Naive thymus-derived CD4-positive, alpha-beta T cell (primary cell): Measurements from ENCODE around the gene C1orf159. TPM values are rescaled to one million over a fixed set of nuclear protein-coding genes. Genes with fewer than 3 reads are reported as not detected.

Source experiments
- ATAC-seq: fragments of 150-1000 bp; cut with Tn5 transposase; 2 replicates; pipeline ENCODE4 v1.10.0; 2021; ENCODE audit warnings: mild to moderate bottlenecking, moderate library complexity
- CTCF ChIA-PET: fragments of 350-600 bp; sonication (Branson Sonifier 250); formaldehyde crosslinking; loops from one replicate; lab custom pipeline; 2021; ENCODE audit warnings: antibody characterized with exemption; lab: Charles Lee
- POLR2A ChIA-PET: fragments of 350-600 bp; sonication (Branson Sonifier 250); formaldehyde crosslinking; loops from one replicate; lab custom pipeline; 2021; ENCODE audit warnings: antibody characterized with exemption, inconsistent platforms; lab: Charles Lee
- DNase-seq, 9 donors: peaks; one replicate each; pipeline versions ENCODE4 v3.0.0 to v3.0.0-alpha.2; 2020 to 2022; ENCODE audit warnings: mixed read lengths in 1 of 9
- H3K27ac ChIP-seq: one replicate; pipeline ENCODE4 v1.7.0; 2013; ENCODE audit warnings: mild to moderate bottlenecking, low read depth, low read length, moderate library complexity
- H3K27me3 ChIP-seq, 2 donors: one replicate each; pipeline ENCODE4 v1.7.0; 2013; ENCODE audit warnings: low read length in 2 of 2, mild to moderate bottlenecking in 2 of 2, moderate library complexity in 2 of 2; ENCODE audit not compliant: control insufficient read depth in 2 of 2, insufficient read depth in 2 of 2
- H3K36me3 ChIP-seq, 3 experiments: 1 replicate in 2 of 3; 2 replicates in 1 of 3; pipeline ENCODE4 v1.7.0; 2013; ENCODE audit warnings: low read length in 3 of 3, mild to moderate bottlenecking in 3 of 3, moderate library complexity in 1 of 3; ENCODE audit not compliant: insufficient read depth in 3 of 3, control insufficient read depth in 2 of 3
- H3K4me1 ChIP-seq, 2 donors: one replicate each; pipeline ENCODE4 v1.7.0; 2013; ENCODE audit warnings: low read length in 2 of 2, mild to moderate bottlenecking in 2 of 2, moderate library complexity in 1 of 2; ENCODE audit not compliant: control insufficient read depth in 2 of 2, insufficient read depth in 2 of 2
- H3K4me3 ChIP-seq: 2 replicates; pipeline ENCODE4 v1.7.0; 2013; ENCODE audit warnings: mild to moderate bottlenecking, low read length
- H3K9me3 ChIP-seq, 3 experiments: 1 replicate in 2 of 3; 2 replicates in 1 of 3; pipeline ENCODE4 v1.7.0; 2013; ENCODE audit warnings: low read length in 3 of 3; ENCODE audit not compliant: control insufficient read depth in 2 of 3
- H3K27ac Mint-ChIP-seq, 9 donors: one replicate each; pipeline ENCODE4 v1.8.0; 2020 to 2022; ENCODE audit warnings: mixed read lengths in 9 of 9, mild to moderate bottlenecking in 8 of 9, moderate library complexity in 5 of 9, inconsistent platforms in 2 of 9
- H3K27me3 Mint-ChIP-seq, 5 donors: one replicate each; pipeline ENCODE4 v1.8.0; 2021 to 2022; ENCODE audit warnings: mixed read lengths in 5 of 5, mild to moderate bottlenecking in 1 of 5
- H3K36me3 Mint-ChIP-seq, 5 donors: one replicate each; pipeline ENCODE4 v1.8.0; 2020 to 2022; ENCODE audit warnings: mixed read lengths in 5 of 5, mild to moderate bottlenecking in 3 of 5, inconsistent platforms in 1 of 5
- H3K4me1 Mint-ChIP-seq, 7 donors: one replicate each; pipeline ENCODE4 v1.8.0; 2020 to 2022; ENCODE audit warnings: mixed read lengths in 7 of 7, mild to moderate bottlenecking in 3 of 7, inconsistent platforms in 1 of 7
- H3K4me3 Mint-ChIP-seq, 10 donors: one replicate each; pipeline ENCODE4 v1.8.0; 2020 to 2022; ENCODE audit warnings: mild to moderate bottlenecking in 10 of 10, mixed read lengths in 10 of 10, moderate library complexity in 6 of 10, inconsistent platforms in 2 of 10
- H3K9me3 Mint-ChIP-seq, 11 donors: one replicate each; pipeline ENCODE4 v1.8.0; 2020 to 2022; ENCODE audit warnings: mixed read lengths in 11 of 11, mild to moderate bottlenecking in 4 of 11, inconsistent platforms in 1 of 11, moderate library complexity in 1 of 11
- intact Hi-C, 2 donors: fragments of 100-400 bp; cut with micrococcal nuclease; formaldehyde crosslinking; loops; one replicate each; pipeline ENCODE4 v1.15.1; 2023
- polyA plus RNA-seq, 2 donors: library from polyadenylated mRNA; unstranded; fragments of 300-500 nt; fragmentation: Illumina TruSeq; gene quantifications; one replicate each; pipeline ENCODE4 v1.2.3, GENCODE V29; 2021
- total RNA-seq, 6 experiments: library from RNA in 5 of 6; stranded (reverse) in 5 of 6; gene quantifications; 1 replicate in 5 of 6; 2 replicates in 1 of 6; pipeline ENCODE4 v1.2.3 and lab custom pipeline; 2021 to 2026

The C1orf159 gene
- total and polyA plus RNA-seq, 7 experiments from 2014 or later = 6.4 to 21.9 (median 19.2) TPM

GRCh38 chr1:1137256-1138045 is 21.6 kb upstream of the C1orf159 start:
- H3K27me3 ChIP-seq = no peaks in the 10 kb centered on the region
- no peaks in the 10 kb centered on the region for H3K27me3 Mint-ChIP-seq
- no peaks in the 10 kb centered on the region for H3K9me3 ChIP-seq
- peaks cover 5 to 9% of the 10 kb centered on the region in 2 donors for H3K4me1 ChIP-seq
- no peaks in the 10 kb centered on the region for H3K36me3 ChIP-seq
- peaks cover 0 to 23% (median 9%) of the 10 kb centered on the region in 7 donors for H3K4me1 Mint-ChIP-seq
- DNase-seq = peak; percentile 28 to 85 (median 52)
- peak overlapping the region; percentile 24 for H3K4me3 ChIP-seq
- peak overlapping the region; percentile 46 to 90 (median 80) for H3K4me3 Mint-ChIP-seq
- H3K36me3 Mint-ChIP-seq = no peaks in the 10 kb centered on the region
- peak; percentile 92 for ATAC-seq
- ChIA-PET CTCF (no interaction called here), POLR2A (interaction anchor here (1.0 kb wide), 1 partner anchor 20 kb away, joined by 4 read pairs; no protein-coding TSS in a partner anchor)
- H3K27ac Mint-ChIP-seq = peak overlapping the region in 8 of 9 donors; percentile 52 to 92 (median 76)
- no peak overlapping the region for H3K27ac ChIP-seq
- no peaks in the 10 kb centered on the region for H3K9me3 Mint-ChIP-seq
- intact Hi-C loops = loop anchor here in 1 of 2 donors (5.0 kb wide), 1 partner anchor 70 kb away; the partner anchor contains the start of gene TNFRSF18

GRCh38 chr1:1136547-1137230 is 20.8 kb upstream of the C1orf159 start:
- Mint-ChIP-seq H3K9me3 (no peaks in the 10 kb centered on the region), H3K36me3 (no peaks in the 10 kb centered on the region), H3K27me3 (no peaks in the 10 kb centered on the region), H3K4me1 (peaks cover 0 to 21% (median 9%) of the 10 kb centered on the region in 7 donors), H3K27ac (peak overlapping the region in 4 of 9 donors; percentile 14 to 74 (median 44)), H3K4me3 (peak overlapping the region in 7 of 10 donors; percentile 36 to 76 (median 49))
- Histone ChIP-seq H3K4me1 (peaks cover 5 to 9% of the 10 kb centered on the region in 2 donors), H3K27ac (no peak overlapping the region), H3K4me3 (no peak overlapping the region), H3K36me3 (no peaks in the 10 kb centered on the region), H3K9me3 (no peaks in the 10 kb centered on the region), H3K27me3 (no peaks in the 10 kb centered on the region)
- ATAC-seq = peak; percentile 31
- intact Hi-C loops = loop anchor here in 1 of 2 donors (5.0 kb wide), 1 partner anchor 71 kb away; the partner anchor contains the start of gene TNFRSF18
- POLR2A ChIA-PET = interaction anchor here (1.0 kb wide), 1 partner anchor 21 kb away, joined by 4 read pairs; no protein-coding TSS in a partner anchor
- no peak for DNase-seq
- CTCF ChIA-PET = no interaction called here

GRCh38 chr1:1135339-1136136 is 19.6 kb upstream of the C1orf159 start:
- no peaks in the 10 kb centered on the region for H3K27me3 Mint-ChIP-seq
- peak overlapping the region in 7 of 9 donors; percentile 8 to 70 (median 40) for H3K27ac Mint-ChIP-seq
- DNase-seq (no peak), ATAC-seq (no peak)
- H3K36me3 Mint-ChIP-seq = no peaks in the 10 kb centered on the region
- H3K4me3 Mint-ChIP-seq = peak overlapping the region in 6 of 10 donors; percentile 21 to 76 (median 48)
- no peak overlapping the region for H3K4me3 ChIP-seq
- H3K4me1 ChIP-seq = peaks cover 5 to 9% of the 10 kb centered on the region in 2 donors
- ChIA-PET CTCF (no interaction called here), POLR2A (no interaction called here)
- peaks cover 0 to 21% (median 9%) of the 10 kb centered on the region in 7 donors for H3K4me1 Mint-ChIP-seq
- H3K36me3 ChIP-seq = no peaks in the 10 kb centered on the region
- H3K27me3 ChIP-seq = no peaks in the 10 kb centered on the region
- H3K27ac ChIP-seq = no peak overlapping the region
- no peaks in the 10 kb centered on the region for H3K9me3 Mint-ChIP-seq
- intact Hi-C loops = loop anchor here in 1 of 2 donors (5.0 kb wide), 1 partner anchor 72 kb away; the partner anchor contains the start of gene TNFRSF18
- H3K9me3 ChIP-seq = no peaks in the 10 kb centered on the region

- Histone ChIP-seq H3K36me3 (no peaks in the 10 kb centered on the region), H3K27me3 (no peaks in the 10 kb centered on the region), H3K9me3 (no peaks in the 10 kb centered on the region), H3K4me1 (peaks cover 5 to 9% of the 10 kb centered on the region in 2 donors), H3K4me3 (no peak overlapping the region), H3K27ac (no peak overlapping the region)
- DNase-seq (no peak), ATAC-seq (no peak)
- POLR2A ChIA-PET = interaction anchor here (0.6 kb wide), 1 partner anchor 115 kb away, joined by 4 read pairs; no protein-coding TSS in a partner anchor
- H3K36me3 Mint-ChIP-seq = no peaks in the 10 kb centered on the region
- no peaks in the 10 kb centered on the region for H3K27me3 Mint-ChIP-seq
- peak overlapping the region in 1 of 10 donors; percentile 12 for H3K4me3 Mint-ChIP-seq
- peaks cover 0 to 21% (median 9%) of the 10 kb centered on the region in 7 donors for H3K4me1 Mint-ChIP-seq
- no peaks in the 10 kb centered on the region for H3K9me3 Mint-ChIP-seq
- CTCF ChIA-PET = no interaction called here
- no peak overlapping the region for H3K27ac Mint-ChIP-seq
- intact Hi-C loops = no loop called here
Measured at GRCh38 chr1:1134300-1134970, 18.5 kb upstream of the C1orf159 start.

GRCh38 chr1:1132956-1133750 is 17.3 kb upstream of the C1orf159 start:
- Histone ChIP-seq H3K9me3 (no peaks in the 10 kb centered on the region), H3K36me3 (no peaks in the 10 kb centered on the region), H3K27ac (no peak overlapping the region), H3K27me3 (no peaks in the 10 kb centered on the region), H3K4me1 (peaks cover 5 to 9% of the 10 kb centered on the region in 2 donors), H3K4me3 (no peak overlapping the region)
- H3K4me3 Mint-ChIP-seq = no peak overlapping the region
- no peaks in the 10 kb centered on the region for H3K9me3 Mint-ChIP-seq
- no peaks in the 10 kb centered on the region for H3K36me3 Mint-ChIP-seq
- DNase-seq (no peak), ATAC-seq (no peak)
- no peaks in the 10 kb centered on the region for H3K27me3 Mint-ChIP-seq
- CTCF ChIA-PET = interaction anchor here (0.9 kb wide), 1 partner anchor 10 kb away, joined by 4 read pairs; no protein-coding TSS in a partner anchor
- H3K4me1 Mint-ChIP-seq = peaks cover 0 to 20% (median 9%) of the 10 kb centered on the region in 7 donors
- H3K27ac Mint-ChIP-seq = no peak overlapping the region
- POLR2A ChIA-PET = no interaction called here
- intact Hi-C loops = no loop called here
